Measurements from ENCODE around the gene GALNT5. TPM values are rescaled to one million over a fixed set of nuclear protein-coding genes. Genes with fewer than 3 reads are reported as not detected.
A peak's percentile ranks its signal among the peaks of the same experiment; 100 is the strongest.

Gene GALNT5
- total and polyA plus RNA-seq, 3 experiments from 2014 or later: not detected

GRCh38 chr2:157349949-157350515, 92.5 kb downstream of the GALNT5 start:
- Histone ChIP-seq H3K36me3 (ENCODE audit: insufficient read depth, low read length) (no peaks in the 10 kb centered on the region), H3K27me3 (ENCODE audit: insufficient read depth, low read length, poor library complexity, severe bottlenecking) (no peaks in the 10 kb centered on the region), H3K4me1 (ENCODE audit: insufficient read depth, low read length) (no peaks in the 10 kb centered on the region), H3K4me3 (ENCODE audit: low read length) (no peak overlapping the region), H3K27ac (ENCODE audit: low read depth, low read length) (no peak overlapping the region), H3K9me3 (ENCODE audit: low read length) (no peaks in the 10 kb centered on the region)
- H3K9me3 Mint-ChIP-seq: peaks cover 0 to 6% (median 4%) of the 10 kb centered on the region in 5 donors
- no peaks in the 10 kb centered on the region for H3K27me3 Mint-ChIP-seq
- H3K36me3 Mint-ChIP-seq: peaks cover 5 to 18% (median 11%) of the 10 kb centered on the region in 3 donors
- POLR2A ChIA-PET: interaction anchor here (0.6 kb wide), 1 partner anchor 88 kb away, joined by 7 read pairs; no protein-coding TSS in a partner anchor
- H3K4me3 Mint-ChIP-seq: no peak overlapping the region
- H3K27ac Mint-ChIP-seq: peak overlapping the region in 1 of 8 donors; percentile 24
- no peak for DNase-seq
- H3K4me1 Mint-ChIP-seq: peaks cover 15 to 44% (median 40%) of the 10 kb centered on the region in 3 donors
- CTCF ChIA-PET: interaction anchor here (1.0 to 2.5 kb wide), 4 partner anchors 14 to 116 kb away, joined by 3 to 16 read pairs (median 6); no protein-coding TSS in a partner anchor

GRCh38 chr2:157355618-157356017, 98.1 kb downstream of the GALNT5 start:
- Mint-ChIP-seq H3K4me1 (peaks cover 10 to 39% (median 35%) of the 10 kb centered on the region in 3 donors), H3K9me3 (no peaks in the 10 kb centered on the region), H3K4me3 (no peak overlapping the region), H3K27me3 (no peaks in the 10 kb centered on the region), H3K27ac (peak overlapping the region in 3 of 8 donors; percentile 1 to 75 (median 8)), H3K36me3 (peaks cover 0 to 12% (median 6%) of the 10 kb centered on the region in 3 donors)
- DNase-seq: no peak
- peaks cover 3% of the 10 kb centered on the region for H3K4me1 ChIP-seq (ENCODE audit: insufficient read depth, low read length)
- ChIA-PET CTCF (interaction anchor here (1.3 kb wide), 1 partner anchor 10 kb away, joined by 3 read pairs; no protein-coding TSS in a partner anchor), POLR2A (no interaction called here)
- no peaks in the 10 kb centered on the region for H3K27me3 ChIP-seq (ENCODE audit: insufficient read depth, low read length, poor library complexity, severe bottlenecking)
- no peaks in the 10 kb centered on the region for H3K9me3 ChIP-seq (ENCODE audit: low read length)
- no peak overlapping the region for H3K27ac ChIP-seq (ENCODE audit: low read depth, low read length)
- no peaks in the 10 kb centered on the region for H3K36me3 ChIP-seq (ENCODE audit: insufficient read depth, low read length)
- H3K4me3 ChIP-seq (ENCODE audit: low read length): no peak overlapping the region

GRCh38 chr2:157359628-157360027, 102.1 kb downstream of the GALNT5 start:
- POLR2A ChIA-PET: no interaction called here

GRCh38 chr2:157361526-157361925, 104.0 kb downstream of the GALNT5 start:
- H3K4me1 Mint-ChIP-seq: peaks cover 28 to 46% (median 43%) of the 10 kb centered on the region in 3 donors
- CTCF ChIA-PET: no interaction called here
- POLR2A ChIA-PET: no interaction called here
- H3K27ac Mint-ChIP-seq: no peak overlapping the region
- H3K27me3 Mint-ChIP-seq: peaks cover 0 to 2% of the 10 kb centered on the region in 2 donors
- Histone ChIP-seq H3K4me1 (ENCODE audit: insufficient read depth, low read length) (peaks cover 25% of the 10 kb centered on the region), H3K27me3 (ENCODE audit: insufficient read depth, low read length, poor library complexity, severe bottlenecking) (no peaks in the 10 kb centered on the region), H3K27ac (ENCODE audit: low read depth, low read length) (no peak overlapping the region), H3K9me3 (ENCODE audit: low read length) (peaks cover 9% of the 10 kb centered on the region), H3K4me3 (ENCODE audit: low read length) (no peak overlapping the region), H3K36me3 (ENCODE audit: insufficient read depth, low read length) (no peaks in the 10 kb centered on the region)
- DNase-seq: no peak
- peaks cover 7 to 15% (median 11%) of the 10 kb centered on the region in 5 donors for H3K9me3 Mint-ChIP-seq
- peaks cover 10 to 44% (median 17%) of the 10 kb centered on the region in 3 donors for H3K36me3 Mint-ChIP-seq
- H3K4me3 Mint-ChIP-seq: peak overlapping the region in 1 of 7 donors; percentile 7

More at GRCh38 chr2:157359628-157360027, 102.1 kb downstream of the GALNT5 start:
- Mint-ChIP-seq H3K4me3 (no peak overlapping the region), H3K9me3 (peaks cover 7 to 15% (median 11%) of the 10 kb centered on the region in 5 donors), H3K4me1 (peaks cover 25 to 46% (median 44%) of the 10 kb centered on the region in 3 donors), H3K27ac (no peak overlapping the region), H3K27me3 (peaks cover 0 to 2% of the 10 kb centered on the region in 2 donors), H3K36me3 (peaks cover 10 to 30% (median 15%) of the 10 kb centered on the region in 3 donors)
- Histone ChIP-seq H3K9me3 (ENCODE audit: low read length) (peaks cover 9% of the 10 kb centered on the region), H3K27me3 (ENCODE audit: insufficient read depth, low read length, poor library complexity, severe bottlenecking) (no peaks in the 10 kb centered on the region), H3K4me3 (ENCODE audit: low read length) (no peak overlapping the region), H3K27ac (ENCODE audit: low read depth, low read length) (no peak overlapping the region), H3K4me1 (ENCODE audit: insufficient read depth, low read length) (peaks cover 20% of the 10 kb centered on the region), H3K36me3 (ENCODE audit: insufficient read depth, low read length) (no peaks in the 10 kb centered on the region)
- CTCF ChIA-PET: interaction anchor here (1.4 kb wide), 1 partner anchor 32 kb away, joined by 4 read pairs; no protein-coding TSS in a partner anchor
- no peak for DNase-seq

- Mint-ChIP-seq H3K9me3 (peaks cover 7 to 15% (median 11%) of the 10 kb centered on the region in 5 donors), H3K27ac (peak overlapping the region in 1 of 8 donors; percentile 43), H3K27me3 (peaks cover 0 to 2% of the 10 kb centered on the region in 2 donors), H3K4me3 (no peak overlapping the region), H3K4me1 (peaks cover 28 to 40% (median 39%) of the 10 kb centered on the region in 3 donors), H3K36me3 (peaks cover 10 to 47% (median 18%) of the 10 kb centered on the region in 3 donors)
- no peak for DNase-seq
- Histone ChIP-seq H3K4me1 (ENCODE audit: insufficient read depth, low read length) (peaks cover 25% of the 10 kb centered on the region), H3K27me3 (ENCODE audit: insufficient read depth, low read length, poor library complexity, severe bottlenecking) (no peaks in the 10 kb centered on the region), H3K9me3 (ENCODE audit: low read length) (peaks cover 9% of the 10 kb centered on the region), H3K4me3 (ENCODE audit: low read length) (no peak overlapping the region), H3K36me3 (ENCODE audit: insufficient read depth, low read length) (no peaks in the 10 kb centered on the region), H3K27ac (ENCODE audit: low read depth, low read length) (no peak overlapping the region)
- ChIA-PET CTCF (interaction anchor here (1.5 kb wide), 1 partner anchor 27 kb away, joined by 3 read pairs; no protein-coding TSS in a partner anchor), POLR2A (no interaction called here)
Measured at GRCh38 chr2:157362627-157363026, 105.1 kb downstream of the GALNT5 start.

GRCh38 chr2:157363612-157364101, 106.2 kb downstream of the GALNT5 start:
- peak overlapping the region in 3 of 8 donors; percentile 52 to 80 (median 70) for H3K27ac Mint-ChIP-seq
- peaks cover 7 to 17% (median 12%) of the 10 kb centered on the region in 5 donors for H3K9me3 Mint-ChIP-seq
- Histone ChIP-seq H3K4me1 (ENCODE audit: insufficient read depth, low read length) (peaks cover 25% of the 10 kb centered on the region), H3K27ac (ENCODE audit: low read depth, low read length) (no peak overlapping the region), H3K36me3 (ENCODE audit: insufficient read depth, low read length) (no peaks in the 10 kb centered on the region), H3K4me3 (ENCODE audit: low read length) (no peak overlapping the region), H3K27me3 (ENCODE audit: insufficient read depth, low read length, poor library complexity, severe bottlenecking) (no peaks in the 10 kb centered on the region), H3K9me3 (ENCODE audit: low read length) (peaks cover 9% of the 10 kb centered on the region)
- DNase-seq: no peak
- peak overlapping the region in 4 of 7 donors; percentile 11 to 45 (median 30) for H3K4me3 Mint-ChIP-seq
- H3K36me3 Mint-ChIP-seq: peaks cover 10 to 52% (median 21%) of the 10 kb centered on the region in 3 donors
- ChIA-PET POLR2A (no interaction called here), CTCF (interaction anchor here (1.3 to 1.5 kb wide), 2 partner anchors 11 to 28 kb away, joined by 3 read pairs; no protein-coding TSS in a partner anchor)
- H3K4me1 Mint-ChIP-seq: peaks cover 31 to 43% (median 39%) of the 10 kb centered on the region in 3 donors
- peaks cover 0 to 2% of the 10 kb centered on the region in 2 donors for H3K27me3 Mint-ChIP-seq

Other genes starting within 250 kb of the GALNT5 start
- under 1 TPM; 0.42 to 0.64 TPM for gene ERMN, start 68.1 kb downstream of the GALNT5 start, total RNA-seq
- gene ERMN, start 68.1 kb downstream of the GALNT5 start, polyA plus RNA-seq: 0.20 TPM
- gene CYTIP, start 186.4 kb downstream of the GALNT5 start, total RNA-seq: 100 to 1,000 TPM; 195 to 202 TPM
- 144 TPM for gene CYTIP, start 186.4 kb downstream of the GALNT5 start, polyA plus RNA-seq

Measured in CD8-positive, alpha-beta memory T cell (primary cell).